ENCODE measurements around the gene CNEP1R1.
"Not testable (repeated sequence)": the region's sequence is repeated elsewhere in the genome, so short reads cannot be mapped to it uniquely, and the experiment has no call there.

The CNEP1R1 gene

GRCh38 chr16:50024684-50025536 is at the start of gene CNEP1R1:
Gene CNEP1R1, plus strand, starts transcription at chr16:50025225. Its CDS starts 91 bp downstream, at chr16:50025316.
- peak; percentile 98 for DNase-seq

- DNase-seq, result no peak
Measured at GRCh38 chr16:49977427-49977826, 47.6 kb upstream of the CNEP1R1 start.

- DNase-seq, result no peak
Measured at GRCh38 chr16:49978569-49979326, 46.3 kb upstream of the CNEP1R1 start.

- no peak for DNase-seq
Measured at GRCh38 chr16:49980166-49980565, 44.9 kb upstream of the CNEP1R1 start.

- no peak for DNase-seq
Measured at GRCh38 chr16:49986351-49987124, 38.5 kb upstream of the CNEP1R1 start.

GRCh38 chr16:49987381-49987780 is 37.6 kb upstream of the CNEP1R1 start:
- DNase-seq, result no peak

GRCh38 chr16:49992825-49993224 is 32.2 kb upstream of the CNEP1R1 start:
- DNase-seq, result no peak

- DNase-seq, result no peak
Measured at GRCh38 chr16:49993579-49993978, 31.4 kb upstream of the CNEP1R1 start.

GRCh38 chr16:49994006-49994405 is 31.0 kb upstream of the CNEP1R1 start:
- DNase-seq, result no peak

- DNase-seq, result no peak
Measured at GRCh38 chr16:49995720-49996119, 29.3 kb upstream of the CNEP1R1 start.

GRCh38 chr16:49997721-49998251 is 27.2 kb upstream of the CNEP1R1 start:
- no peak for DNase-seq

GRCh38 chr16:49998991-49999390 is 26.0 kb upstream of the CNEP1R1 start:
- no peak for DNase-seq

- no peak for DNase-seq
Measured at GRCh38 chr16:50001144-50001543, 23.9 kb upstream of the CNEP1R1 start.

GRCh38 chr16:50002190-50002589 is 22.8 kb upstream of the CNEP1R1 start:
- DNase-seq, result no peak

GRCh38 chr16:50004239-50004638 is 20.8 kb upstream of the CNEP1R1 start:
- DNase-seq, result no peak

- DNase-seq, result no peak
Measured at GRCh38 chr16:50006964-50007363, 18.1 kb upstream of the CNEP1R1 start.

GRCh38 chr16:50007744-50008143 is 17.3 kb upstream of the CNEP1R1 start:
- DNase-seq, result no peak

GRCh38 chr16:50010212-50010611 is 14.8 kb upstream of the CNEP1R1 start:
- DNase-seq, result no peak

- peak; percentile 51 for DNase-seq
Measured at GRCh38 chr16:50011707-50012106, 13.3 kb upstream of the CNEP1R1 start.

GRCh38 chr16:50012182-50012581 is 12.8 kb upstream of the CNEP1R1 start:
- DNase-seq, result no peak

GRCh38 chr16:50014211-50014610 is 10.8 kb upstream of the CNEP1R1 start:
- not testable (repeated sequence) for DNase-seq

- DNase-seq, result no peak
Measured at GRCh38 chr16:50015631-50016030, 9.4 kb upstream of the CNEP1R1 start.

GRCh38 chr16:50017553-50017952 is 7.5 kb upstream of the CNEP1R1 start:
- no peak for DNase-seq
